Measurements from ENCODE around the gene FMN1. TPM values are rescaled to one million over a fixed set of nuclear protein-coding genes. Genes with fewer than 3 reads are reported as not detected.

Gene FMN1
- polyA plus RNA-seq, 1 donor from 2014 or later = 0.40 TPM

DNA sequence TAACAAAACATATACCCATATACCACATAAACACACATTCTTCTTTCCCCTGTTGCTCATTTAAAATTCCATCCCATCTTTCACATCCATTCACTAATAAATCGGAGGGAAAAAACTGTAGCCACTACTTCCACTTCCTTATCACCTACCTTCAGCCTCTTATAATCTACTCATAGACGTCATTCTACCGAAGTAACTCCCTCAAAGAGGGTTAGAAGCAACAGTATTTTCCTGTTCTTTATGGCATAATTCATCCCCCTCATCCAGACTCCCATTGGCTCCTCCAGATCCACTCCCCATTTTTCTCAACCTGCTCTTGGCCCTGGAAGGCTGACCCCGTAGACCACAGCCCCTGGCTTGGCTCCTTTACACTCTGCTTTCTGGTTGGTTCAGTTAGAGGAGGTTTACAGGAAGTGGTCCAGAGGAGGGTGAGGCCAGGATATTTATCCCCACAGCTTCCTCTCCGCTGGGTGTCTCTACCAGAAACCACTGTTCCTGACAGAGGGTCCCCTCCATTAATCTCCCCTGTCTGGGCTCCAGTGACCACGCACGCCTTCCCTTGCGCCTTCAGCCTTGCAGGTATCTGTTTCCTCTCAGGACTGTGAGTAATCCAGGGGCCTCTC is 46.3 kb downstream of the FMN1 start:
- no peaks in the 10 kb centered on the region for H3K9me2 ChIP-seq (ENCODE audit: insufficient read depth, low read length)
- H2AFZ ChIP-seq (ENCODE audit: low read depth, low read length) = no peak overlapping the region
- H3K27ac ChIP-seq (ENCODE audit: low read length) = no peak overlapping the region

DNA sequence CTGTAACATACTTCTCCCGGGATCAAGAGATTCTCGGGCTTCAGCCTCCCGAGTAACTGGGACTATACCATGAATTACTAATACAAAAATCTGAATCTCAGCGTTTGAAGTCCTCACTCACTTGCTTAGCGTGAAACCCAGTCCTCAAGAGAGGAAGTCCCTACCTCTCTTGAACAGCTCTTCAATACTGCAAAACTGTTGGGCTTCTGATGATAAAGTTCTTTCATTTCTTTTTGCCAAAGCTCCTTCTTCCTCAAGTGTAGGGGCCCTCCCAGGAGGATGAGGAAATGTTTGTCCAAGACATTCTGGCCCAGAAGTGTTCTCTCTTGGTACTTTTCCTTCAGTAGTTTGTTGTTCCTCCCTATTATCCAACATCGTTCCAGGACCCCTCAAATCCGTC is 48.5 kb downstream of the FMN1 start:
- no peaks in the 10 kb centered on the region for H4K20me1 ChIP-seq (ENCODE audit: insufficient read depth)
- no peak overlapping the region for H3K9ac ChIP-seq (ENCODE audit: low read length)
- no peaks in the 10 kb centered on the region for H3K36me3 ChIP-seq (ENCODE audit: insufficient read depth, low read length)

More for the DNA sequence above, 46.3 kb downstream of the FMN1 start:
- TF ChIP-seq EP300 (conservative IDR thresholded peaks at IDR 0.05; ENCODE audit: poor library complexity, severe bottlenecking) (no peak), TAF1 (IDR thresholded peaks at IDR 0.05; ENCODE audit: low read depth) (no peak), EZH2 (IDR thresholded peaks at IDR 0.05; ENCODE audit: borderline replicate concordance, insufficient read depth, low read length, poor library complexity, severe bottlenecking) (no peak), POLR2AphosphoS5 (IDR thresholded peaks at IDR 0.05) (no peak), MXI1 (conservative IDR thresholded peaks at IDR 0.05; ENCODE audit: poor library complexity, severe bottlenecking) (no peak), SMC3 (conservative IDR thresholded peaks at IDR 0.05; ENCODE audit: poor library complexity) (no peak)
- TF ChIP-seq, protein P1, sequence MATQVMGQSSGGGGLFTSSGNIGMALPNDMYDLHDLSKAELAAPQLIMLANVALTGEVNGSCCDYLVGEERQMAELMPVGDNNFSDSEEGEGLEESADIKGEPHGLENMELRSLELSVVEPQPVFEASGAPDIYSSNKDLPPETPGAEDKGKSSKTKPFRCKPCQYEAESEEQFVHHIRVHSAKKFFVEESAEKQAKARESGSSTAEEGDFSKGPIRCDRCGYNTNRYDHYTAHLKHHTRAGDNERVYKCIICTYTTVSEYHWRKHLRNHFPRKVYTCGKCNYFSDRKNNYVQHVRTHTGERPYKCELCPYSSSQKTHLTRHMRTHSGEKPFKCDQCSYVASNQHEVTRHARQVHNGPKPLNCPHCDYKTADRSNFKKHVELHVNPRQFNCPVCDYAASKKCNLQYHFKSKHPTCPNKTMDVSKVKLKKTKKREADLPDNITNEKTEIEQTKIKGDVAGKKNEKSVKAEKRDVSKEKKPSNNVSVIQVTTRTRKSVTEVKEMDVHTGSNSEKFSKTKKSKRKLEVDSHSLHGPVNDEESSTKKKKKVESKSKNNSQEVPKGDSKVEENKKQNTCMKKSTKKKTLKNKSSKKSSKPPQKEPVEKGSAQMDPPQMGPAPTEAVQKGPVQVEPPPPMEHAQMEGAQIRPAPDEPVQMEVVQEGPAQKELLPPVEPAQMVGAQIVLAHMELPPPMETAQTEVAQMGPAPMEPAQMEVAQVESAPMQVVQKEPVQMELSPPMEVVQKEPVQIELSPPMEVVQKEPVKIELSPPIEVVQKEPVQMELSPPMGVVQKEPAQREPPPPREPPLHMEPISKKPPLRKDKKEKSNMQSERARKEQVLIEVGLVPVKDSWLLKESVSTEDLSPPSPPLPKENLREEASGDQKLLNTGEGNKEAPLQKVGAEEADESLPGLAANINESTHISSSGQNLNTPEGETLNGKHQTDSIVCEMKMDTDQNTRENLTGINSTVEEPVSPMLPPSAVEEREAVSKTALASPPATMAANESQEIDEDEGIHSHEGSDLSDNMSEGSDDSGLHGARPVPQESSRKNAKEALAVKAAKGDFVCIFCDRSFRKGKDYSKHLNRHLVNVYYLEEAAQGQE (IDR thresholded peaks at IDR 0.05; ENCODE audit: borderline replicate concordance) = no peak
- Histone ChIP-seq H3K4me3 (ENCODE audit: low read length) (no peak overlapping the region), H3K4me2 (ENCODE audit: low read length) (no peak overlapping the region), H3K36me3 (ENCODE audit: insufficient read depth, low read length) (no peaks in the 10 kb centered on the region), H3K9me3 (ENCODE audit: low read length) (no peaks in the 10 kb centered on the region), H3F3A (ENCODE audit: insufficient read depth, low read length, poor library complexity, severe bottlenecking) (no peaks in the 10 kb centered on the region), H3K9ac (ENCODE audit: low read length) (no peak overlapping the region), H3K79me2 (replicated peaks; ENCODE audit: insufficient read depth, low read length) (no peaks in the 10 kb centered on the region), H3K27me3 (ENCODE audit: insufficient read depth, low read depth, low read length) (no peaks in the 10 kb centered on the region), H4K20me1 (ENCODE audit: insufficient read depth) (no peaks in the 10 kb centered on the region)

More for the DNA sequence above, 48.5 kb downstream of the FMN1 start:
- H3K27ac ChIP-seq (ENCODE audit: low read length) = no peak overlapping the region
- H3K79me2 ChIP-seq (replicated peaks; ENCODE audit: insufficient read depth, low read length) = no peaks in the 10 kb centered on the region
- H3F3A ChIP-seq (ENCODE audit: insufficient read depth, low read length, poor library complexity, severe bottlenecking) = no peaks in the 10 kb centered on the region
- TF ChIP-seq EZH2 (IDR thresholded peaks at IDR 0.05; ENCODE audit: borderline replicate concordance, insufficient read depth, low read length, poor library complexity, severe bottlenecking) (no peak), MXI1 (conservative IDR thresholded peaks at IDR 0.05; ENCODE audit: poor library complexity, severe bottlenecking) (no peak)
- TF ChIP-seq, protein P2, sequence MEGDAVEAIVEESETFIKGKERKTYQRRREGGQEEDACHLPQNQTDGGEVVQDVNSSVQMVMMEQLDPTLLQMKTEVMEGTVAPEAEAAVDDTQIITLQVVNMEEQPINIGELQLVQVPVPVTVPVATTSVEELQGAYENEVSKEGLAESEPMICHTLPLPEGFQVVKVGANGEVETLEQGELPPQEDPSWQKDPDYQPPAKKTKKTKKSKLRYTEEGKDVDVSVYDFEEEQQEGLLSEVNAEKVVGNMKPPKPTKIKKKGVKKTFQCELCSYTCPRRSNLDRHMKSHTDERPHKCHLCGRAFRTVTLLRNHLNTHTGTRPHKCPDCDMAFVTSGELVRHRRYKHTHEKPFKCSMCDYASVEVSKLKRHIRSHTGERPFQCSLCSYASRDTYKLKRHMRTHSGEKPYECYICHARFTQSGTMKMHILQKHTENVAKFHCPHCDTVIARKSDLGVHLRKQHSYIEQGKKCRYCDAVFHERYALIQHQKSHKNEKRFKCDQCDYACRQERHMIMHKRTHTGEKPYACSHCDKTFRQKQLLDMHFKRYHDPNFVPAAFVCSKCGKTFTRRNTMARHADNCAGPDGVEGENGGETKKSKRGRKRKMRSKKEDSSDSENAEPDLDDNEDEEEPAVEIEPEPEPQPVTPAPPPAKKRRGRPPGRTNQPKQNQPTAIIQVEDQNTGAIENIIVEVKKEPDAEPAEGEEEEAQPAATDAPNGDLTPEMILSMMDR (IDR thresholded peaks at IDR 0.05; ENCODE audit: poor library complexity, severe bottlenecking) = no peak
- TF ChIP-seq, protein P1 (IDR thresholded peaks at IDR 0.05; ENCODE audit: borderline replicate concordance) = no peak
- no peaks in the 10 kb centered on the region for H3K9me3 ChIP-seq (ENCODE audit: low read length)
- H2AFZ ChIP-seq (ENCODE audit: low read depth, low read length) = no peak overlapping the region
- no peak overlapping the region for H3K4me2 ChIP-seq (ENCODE audit: low read length)
- no peak overlapping the region for H3K4me3 ChIP-seq (ENCODE audit: low read length)
- no peaks in the 10 kb centered on the region for H3K9me2 ChIP-seq (ENCODE audit: insufficient read depth, low read length)
- H3K27me3 ChIP-seq (ENCODE audit: insufficient read depth, low read depth, low read length) = no peaks in the 10 kb centered on the region
